Activated CD4-positive, alpha-beta T cell treated with anti-CD3 and anti-CD28 coated beads, Interleukin-2, amount 50 U/mL, for 4 hours (primary cell): ENCODE results near the gene ZIC5.

Experiments
- DNase-seq, 2 experiments: peaks; one replicate each; pipeline ENCODE4 v3.0.0-alpha.2; 2020

The ZIC5 gene

GRCh38 chr13:99971576-99972189 is at the start of gene ZIC5:
Gene ZIC5 (minus strand): TSS chr13:99971767. CDS start chr13:99971603, 164 bp downstream.
- DNase-seq, result no peak

GRCh38 chr13:100019780-100020356 is 48.3 kb upstream of the ZIC5 start:
- DNase-seq, result no peak

GRCh38 chr13:100014621-100015020 is 43.1 kb upstream of the ZIC5 start:
- DNase-seq, result no peak

- DNase-seq, result no peak
Observed at GRCh38 chr13:99998261-99998660, 26.7 kb upstream of the ZIC5 start.

GRCh38 chr13:99997702-99998214 is 26.2 kb upstream of the ZIC5 start:
- no peak for DNase-seq

- no peak for DNase-seq
Observed at GRCh38 chr13:99996381-99996973, 24.9 kb upstream of the ZIC5 start.

GRCh38 chr13:99995589-99996380 is 24.2 kb upstream of the ZIC5 start:
- DNase-seq, result no peak

- DNase-seq, result no peak
Observed at GRCh38 chr13:99995104-99995588, 23.6 kb upstream of the ZIC5 start.

- no peak for DNase-seq
Observed at GRCh38 chr13:99994638-99995020, 23.1 kb upstream of the ZIC5 start.

- no peak for DNase-seq
Observed at GRCh38 chr13:99993660-99994637, 22.4 kb upstream of the ZIC5 start.

GRCh38 chr13:99992949-99993351 is 21.4 kb upstream of the ZIC5 start:
- no peak for DNase-seq

GRCh38 chr13:99991828-99992775 is 20.5 kb upstream of the ZIC5 start:
- no peak for DNase-seq

GRCh38 chr13:99991013-99991827 is 19.7 kb upstream of the ZIC5 start:
- no peak for DNase-seq

GRCh38 chr13:99990126-99990977 is 18.8 kb upstream of the ZIC5 start:
- DNase-seq, result no peak

- no peak for DNase-seq
Observed at GRCh38 chr13:99989276-99990125, 17.9 kb upstream of the ZIC5 start.

GRCh38 chr13:99988529-99989275 is 17.1 kb upstream of the ZIC5 start:
- DNase-seq, result no peak
